AG04449 (cell line): ENCODE data around the gene IL31RA.
"Not testable (repeated sequence)": the region's sequence is repeated elsewhere in the genome, so short reads cannot be mapped to it uniquely, and the experiment has no call there.

Source experiments
- CTCF ChIA-PET: fragments of 350-600 bp; formaldehyde crosslinking; extraction: SDS; loops from one replicate; lab custom pipeline; 2021; ENCODE audit warnings: antibody characterized with exemption; lab: Yijun Ruan, JAX
- POLR2A ChIA-PET: fragments of 400-600, 350-600 bp; formaldehyde crosslinking; extraction: SDS; loops from one replicate; lab custom pipeline; 2020; ENCODE audit warnings: antibody characterized with exemption, inconsistent platforms; lab: Yijun Ruan, JAX
- DNase-seq: peaks from one replicate; pipeline ENCODE4 v3.0.0-alpha.2; 2010; ENCODE audit warnings: low read depth, low spot score
- H3K4me3 ChIP-seq: 2 replicates; pipeline ENCODE4 v1.5.1; 2011; ENCODE audit warnings: low read depth, mild to moderate bottlenecking, control low read depth, low read length
- CTCF ChIP-seq: IDR thresholded peaks from one replicate; pipeline ENCODE4 v1.5.1; 2011; ENCODE audit warnings: mild to moderate bottlenecking, moderate library complexity, low read length, control low read depth, inconsistent platforms; ENCODE audit not compliant: insufficient read depth; ENCODE audit errors: missing control alignments

IL31RA gene

GRCh38 chr5:55850839-55851674, at the start of gene IL31RA:
Gene IL31RA, plus strand, starts transcription at chr5:55851357. Its CDS starts 214 bp downstream, at chr5:55851571.
- CTCF ChIA-PET, result no interaction called here
- peak within 1 kb of the TSS; percentile 40 for H3K4me3 ChIP-seq
- DNase-seq, result peak; percentile 61
- no peak for TF ChIP-seq CTCF
- POLR2A ChIA-PET, result interaction anchor here (0.7 to 1.0 kb wide), 2 partner anchors 18 to 281 kb away, joined by 3 to 4 read pairs; no protein-coding TSS in a partner anchor

- H3K4me3 ChIP-seq, DNase-seq, POLR2A ChIA-PET, CTCF ChIA-PET: not testable (repeated sequence)
Observed at GRCh38 chr5:55808814-55809213, 42.3 kb upstream of the IL31RA start.

- POLR2A ChIA-PET, DNase-seq, H3K4me3 ChIP-seq, CTCF ChIA-PET: not testable (repeated sequence)
Observed at GRCh38 chr5:55815939-55816338, 35.2 kb upstream of the IL31RA start.

GRCh38 chr5:55816342-55816741, 34.8 kb upstream of the IL31RA start:
- ChIA-PET CTCF (no interaction called here), POLR2A (no interaction called here)
- no peak overlapping the region for H3K4me3 ChIP-seq
- peak; percentile 74 for DNase-seq
- TF ChIP-seq CTCF, result no peak

GRCh38 chr5:55817030-55817429, 34.1 kb upstream of the IL31RA start:
- ChIA-PET POLR2A (no interaction called here), CTCF (no interaction called here)
- no peak overlapping the region for H3K4me3 ChIP-seq
- no peak for DNase-seq
- TF ChIP-seq CTCF, result no peak

GRCh38 chr5:55820488-55820887, 30.7 kb upstream of the IL31RA start:
- H3K4me3 ChIP-seq, result no peak overlapping the region
- CTCF ChIA-PET, result no interaction called here
- POLR2A ChIA-PET, result no interaction called here
- TF ChIP-seq CTCF, result no peak
- DNase-seq, result no peak

- ChIA-PET POLR2A (no interaction called here), CTCF (no interaction called here)
- TF ChIP-seq CTCF, result no peak
- H3K4me3 ChIP-seq, result peak overlapping the region; percentile 45
- no peak for DNase-seq
Observed at GRCh38 chr5:55821731-55822512, 29.2 kb upstream of the IL31RA start.
